ENCODE results near the gene SLAMF7. TPM values are rescaled to one million over a fixed set of nuclear protein-coding genes. Genes with fewer than 3 reads are reported as not detected.

Gene SLAMF7
- total and polyA plus RNA-seq, 10 of the 15 experiments (the other 5 are each of a cell fraction or from before 2014, with no cell fraction given), result 66.6 to 284 (median 108) TPM

GRCh38 chr1:160748181-160748877 lies 9.3 kb downstream of the SLAMF7 start:
- in situ Hi-C loops (cut with MboI) (no loop called here), intact Hi-C loops (cut with micrococcal nuclease; ENCODE audit: unreplicated experiment) (no loop called here)
- Histone ChIP-seq H3K9me3 (replicated peaks; ENCODE audit: control insufficient read depth, insufficient read depth, low read length) (no peaks in the 10 kb centered on the region), H3K4me3 (no peak overlapping the region), H3K36me3 (ENCODE audit: control insufficient read depth in 2 of 2, insufficient read depth in 2 of 2, low read length in 1 of 2) (peaks cover 22 to 40% of the 10 kb centered on the region in 2 experiments), H3K79me2 (ENCODE audit: control insufficient read depth, insufficient read depth, low read length) (peaks cover 61% of the 10 kb centered on the region), H3K4me2 (ENCODE audit: control insufficient read depth, insufficient read depth) (peak overlapping the region; percentile 28; the same call in 1 of the 2 replicates), H2AFZ (ENCODE audit: control insufficient read depth, low read depth, low read length) (no peak overlapping the region), H3K9ac (ENCODE audit: control insufficient read depth, insufficient read depth, low read length) (no peak overlapping the region), H4K20me1 (ENCODE audit: control insufficient read depth, insufficient read depth) (no peaks in the 10 kb centered on the region), H3K4me1 (ENCODE audit: control insufficient read depth, insufficient read depth, low read length) (peaks cover 51% of the 10 kb centered on the region), H3K27ac (ENCODE audit: control insufficient read depth, insufficient read depth) (no peak overlapping the region), H3K27me3 (replicated peaks in 1 of 2; ENCODE audit: control insufficient read depth in 2 of 2, insufficient read depth in 2 of 2, low read length in 1 of 2) (no peaks in the 10 kb centered on the region)
- no peak for DNase-seq (ENCODE audit: low read depth, low spot score)
- ChIA-PET POLR2A (interaction anchor here (0.7 to 2.6 kb wide), 5 partner anchors 8 to 29 kb away, joined by 3 to 12 read pairs (median 3); partner anchors contain the start of gene SLAMF7), RAD21 (ENCODE audit: unreplicated experiment) (interaction anchor here (0.8 to 4.7 kb wide), 5 partner anchors 10 to 203 kb away, joined by 3 to 48 read pairs (median 4); partner anchors contain the start of gene SLAMF7), SMC1A (ENCODE audit: uncharacterized antibody, unreplicated experiment) (interaction anchor here (0.8 to 15.1 kb wide), 10 partner anchors 8 to 206 kb away, joined by 3 to 447 read pairs (median 5); no protein-coding TSS in a partner anchor), CTCF (interaction anchor here (0.8 to 13.0 kb wide), 12 partner anchors 8 to 203 kb away, joined by 3 to 234 read pairs (median 7); partner anchors contain the start of gene SLAMF7)
- WGBS (ENCODE audit: insufficient coverage, insufficient replicate concordance, low lambda C conversion rate, missing lambda C conversion rate), result 90% methylated on average over 10 of the region's 10 CpGs
- no peak for FAIRE-seq
- no peak for ATAC-seq
- no TSS peak for BruUV-seq (replicated peaks)
- TF ChIP-seq FOXK2 (IDR thresholded peaks at IDR 0.05), result no peak
- TF ChIP-seq NFIC (IDR thresholded peaks at IDR 0.05; ENCODE audit: low read depth, low read length), result no peak
- no peak for TF ChIP-seq ATF7 (IDR thresholded peaks at IDR 0.05; ENCODE audit: low read depth)
- TF ChIP-seq HCFC1 (IDR thresholded peaks at IDR 0.05; ENCODE audit: low read length), result no peak
- TF ChIP-seq ZBTB40 (IDR thresholded peaks at IDR 0.05; ENCODE audit: borderline replicate concordance), result no peak
- TF ChIP-seq SMARCA5 (IDR thresholded peaks at IDR 0.05), result no peak
- TF ChIP-seq POLR2A (IDR thresholded peaks at IDR 0.05; ENCODE audit: low read depth, low read length), result no peak; the same call in 1 of the 2 replicates
- TF ChIP-seq POLR2AphosphoS5 (IDR thresholded peaks at IDR 0.05; ENCODE audit: low read length), result no peak
- no peak for TF ChIP-seq MYB (IDR thresholded peaks at IDR 0.05; ENCODE audit: borderline replicate concordance, low read depth, low read length)
- no peak for TF ChIP-seq ETV6 (conservative IDR thresholded peaks at IDR 0.05 in 1 of 2, IDR thresholded peaks at IDR 0.05 in 1 of 2; ENCODE audit: borderline replicate concordance in 1 of 2, low read depth in 1 of 2)
- TF ChIP-seq EZH2 (IDR thresholded peaks at IDR 0.05; ENCODE audit: borderline replicate concordance, control insufficient read depth, low read depth, low read length), result no peak
- TF ChIP-seq RAD51 (IDR thresholded peaks at IDR 0.05), result 0 out of 2 replicates have a peak, but pooled peaks have one; percentile 31
- TF ChIP-seq ZSCAN29 (IDR thresholded peaks at IDR 0.05), result no peak
- no peak for TF ChIP-seq ZNF384 (IDR thresholded peaks at IDR 0.05; ENCODE audit: borderline replicate concordance, low read depth, low read length)
- TF ChIP-seq, protein P1, sequence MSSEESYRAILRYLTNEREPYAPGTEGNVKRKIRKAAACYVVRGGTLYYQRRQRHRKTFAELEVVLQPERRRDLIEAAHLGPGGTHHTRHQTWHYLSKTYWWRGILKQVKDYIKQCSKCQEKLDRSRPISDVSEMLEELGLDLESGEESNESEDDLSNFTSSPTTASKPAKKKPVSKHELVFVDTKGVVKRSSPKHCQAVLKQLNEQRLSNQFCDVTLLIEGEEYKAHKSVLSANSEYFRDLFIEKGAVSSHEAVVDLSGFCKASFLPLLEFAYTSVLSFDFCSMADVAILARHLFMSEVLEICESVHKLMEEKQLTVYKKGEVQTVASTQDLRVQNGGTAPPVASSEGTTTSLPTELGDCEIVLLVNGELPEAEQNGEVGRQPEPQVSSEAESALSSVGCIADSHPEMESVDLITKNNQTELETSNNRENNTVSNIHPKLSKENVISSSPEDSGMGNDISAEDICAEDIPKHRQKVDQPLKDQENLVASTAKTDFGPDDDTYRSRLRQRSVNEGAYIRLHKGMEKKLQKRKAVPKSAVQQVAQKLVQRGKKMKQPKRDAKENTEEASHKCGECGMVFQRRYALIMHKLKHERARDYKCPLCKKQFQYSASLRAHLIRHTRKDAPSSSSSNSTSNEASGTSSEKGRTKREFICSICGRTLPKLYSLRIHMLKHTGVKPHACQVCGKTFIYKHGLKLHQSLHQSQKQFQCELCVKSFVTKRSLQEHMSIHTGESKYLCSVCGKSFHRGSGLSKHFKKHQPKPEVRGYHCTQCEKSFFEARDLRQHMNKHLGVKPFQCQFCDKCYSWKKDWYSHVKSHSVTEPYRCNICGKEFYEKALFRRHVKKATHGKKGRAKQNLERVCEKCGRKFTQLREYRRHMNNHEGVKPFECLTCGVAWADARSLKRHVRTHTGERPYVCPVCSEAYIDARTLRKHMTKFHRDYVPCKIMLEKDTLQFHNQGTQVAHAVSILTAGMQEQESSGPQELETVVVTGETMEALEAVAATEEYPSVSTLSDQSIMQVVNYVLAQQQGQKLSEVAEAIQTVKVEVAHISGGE (CRISPR knock-in tag; IDR thresholded peaks at IDR 0.05), result no peak

Measured in GM12878 (cell line).